ENCODE measurements around the gene ZNF821.

ZNF821 gene

DNA sequence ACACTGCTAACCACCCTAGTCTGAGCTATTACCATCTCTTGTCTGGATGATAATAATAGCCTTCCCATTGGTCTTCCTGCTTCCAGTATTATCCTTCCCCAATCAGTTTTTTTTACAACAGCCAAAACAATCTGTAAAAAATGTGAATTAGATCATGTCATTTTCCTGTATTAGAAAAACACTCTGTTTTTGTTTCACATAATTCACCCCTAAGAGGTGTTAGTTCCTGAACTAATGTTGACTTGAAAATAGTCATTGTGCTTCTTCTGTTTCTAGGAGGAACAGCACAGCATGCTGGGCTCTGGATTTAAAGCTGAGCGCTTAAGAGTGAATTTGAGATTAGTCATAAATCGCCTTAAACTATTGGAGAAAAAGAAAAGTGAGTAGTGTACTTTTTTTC lies 31.4 kb upstream of the ZNF821 start:
- TF ChIP-seq GATA2 (IDR thresholded peaks at IDR 0.05; ENCODE audit: low read depth, low read length) (no peak), GATA3 (IDR thresholded peaks at IDR 0.05; ENCODE audit: low read depth, low read length) (no peak)

DNA sequence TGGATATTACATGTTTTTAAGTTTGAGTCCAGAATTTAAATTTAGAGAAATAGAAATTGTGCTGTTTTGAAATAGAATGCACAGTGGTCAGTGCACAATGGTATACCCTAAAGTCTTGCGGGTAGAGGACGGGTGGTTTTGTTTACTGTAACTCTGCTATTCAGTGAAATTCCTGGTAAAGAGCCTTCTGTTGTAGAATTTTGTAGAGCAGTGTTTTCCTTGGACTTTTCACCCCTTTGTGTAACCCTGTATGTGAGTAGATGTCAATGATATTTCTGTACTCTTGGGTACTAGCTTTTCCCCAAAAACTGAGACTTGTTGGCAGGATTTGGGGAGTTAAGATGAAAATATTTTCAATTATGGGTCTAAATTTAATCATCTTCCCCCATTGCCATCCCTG lies 30.8 kb upstream of the ZNF821 start:
- TF ChIP-seq GATA3 (IDR thresholded peaks at IDR 0.05; ENCODE audit: low read depth, low read length) (no peak), GATA2 (IDR thresholded peaks at IDR 0.05; ENCODE audit: low read depth, low read length) (no peak)

DNA sequence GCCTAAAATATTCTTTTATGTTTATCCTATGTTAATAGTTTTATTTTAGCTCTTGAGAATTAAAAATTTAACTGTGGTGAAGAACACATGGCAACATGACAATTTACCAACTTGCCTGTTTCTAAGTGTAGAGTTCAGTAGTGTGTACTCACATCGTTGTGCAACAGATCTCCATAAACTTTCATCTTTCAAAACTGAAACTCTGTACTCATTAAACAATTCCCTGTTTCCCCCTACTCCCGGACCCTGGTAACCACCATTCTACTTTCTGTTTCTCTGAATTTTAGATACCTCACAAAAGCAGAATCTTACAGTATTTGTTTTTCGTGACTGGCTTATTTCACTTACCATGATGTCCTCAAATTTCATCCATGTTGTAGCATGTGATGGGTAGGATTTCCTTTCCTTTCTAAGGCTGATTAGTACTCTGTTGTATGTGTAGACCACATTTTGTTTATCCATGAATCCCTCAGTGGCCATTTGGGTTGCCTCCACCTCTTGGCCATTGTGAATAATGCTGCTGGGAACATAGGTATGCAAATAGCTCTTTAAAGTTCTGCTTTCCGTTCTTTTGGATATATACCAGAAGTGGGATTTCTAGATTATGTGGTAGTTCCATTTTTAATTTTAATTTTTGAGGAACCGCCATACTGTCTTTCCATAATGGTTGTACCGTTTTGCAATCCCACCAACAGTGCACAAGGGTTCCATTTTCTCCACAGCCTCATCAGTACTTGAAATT lies 28.7 kb upstream of the ZNF821 start:
- TF ChIP-seq GATA2 (IDR thresholded peaks at IDR 0.05; ENCODE audit: low read depth, low read length), result no peak
- TF ChIP-seq GATA3 (IDR thresholded peaks at IDR 0.05; ENCODE audit: low read depth, low read length), result no peak

DNA sequence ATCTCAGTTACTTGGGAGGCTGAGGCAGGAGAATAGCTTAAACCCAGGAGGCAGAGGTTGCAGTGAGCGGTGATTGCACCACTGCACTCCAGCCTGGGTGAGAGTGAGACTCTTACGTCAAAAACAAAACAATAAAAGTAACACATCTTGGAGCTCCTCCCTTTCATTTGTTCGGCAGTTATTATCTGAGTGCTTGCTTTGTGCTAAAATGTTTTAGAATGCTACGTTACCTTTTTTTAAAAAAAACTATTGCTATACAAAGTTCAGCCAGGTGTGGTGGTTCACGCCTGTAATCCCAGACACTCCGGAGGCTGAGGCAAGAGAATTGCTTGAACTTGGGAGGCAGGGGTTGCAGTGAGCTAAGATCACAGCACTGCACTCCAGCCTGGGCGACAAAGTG lies 27.1 kb upstream of the ZNF821 start:
- no peak for TF ChIP-seq GATA3 (IDR thresholded peaks at IDR 0.05; ENCODE audit: low read depth, low read length)
- TF ChIP-seq GATA2 (IDR thresholded peaks at IDR 0.05; ENCODE audit: low read depth, low read length), result no peak

DNA sequence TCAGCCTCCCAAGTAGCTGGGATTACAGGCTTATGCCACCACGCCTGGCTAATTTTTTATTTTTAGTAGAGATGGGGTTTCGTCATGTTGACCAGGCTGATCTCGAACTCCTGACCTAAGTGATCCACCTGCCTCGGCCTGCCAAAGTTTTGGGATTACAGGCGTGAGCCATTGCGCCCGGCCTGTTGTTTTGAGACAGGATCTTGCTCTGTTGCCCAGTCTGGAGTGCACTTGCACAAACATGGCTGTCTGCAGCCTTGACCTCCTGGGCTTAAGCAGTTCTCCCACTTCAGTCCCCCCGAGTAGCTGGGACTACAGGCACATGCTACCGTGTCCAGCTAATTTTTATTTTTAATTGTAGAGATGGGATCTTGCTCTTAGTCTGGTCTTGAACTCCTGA lies 20.3 kb upstream of the ZNF821 start:
- no peak for TF ChIP-seq GATA2 (IDR thresholded peaks at IDR 0.05; ENCODE audit: low read depth, low read length)

DNA sequence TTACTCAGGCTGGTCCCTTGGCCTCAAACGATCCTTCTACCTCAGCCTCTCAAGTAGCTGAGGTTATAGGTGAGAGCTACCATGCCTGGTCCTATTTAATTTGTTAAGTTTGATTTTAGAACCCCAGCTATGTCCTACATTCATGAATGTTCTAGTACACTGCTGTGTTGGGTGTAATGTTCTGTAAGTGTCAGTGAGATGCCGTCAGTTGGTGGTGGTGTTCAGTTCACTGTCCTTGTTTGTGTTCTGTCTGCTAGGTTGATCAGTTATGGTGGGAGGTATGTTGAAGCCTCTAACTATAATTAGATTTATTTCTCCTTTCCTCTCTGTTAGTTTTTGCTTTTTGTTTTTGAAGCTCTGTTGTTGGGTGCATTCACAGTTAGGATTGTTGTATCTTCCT lies 19.6 kb upstream of the ZNF821 start:
- TF ChIP-seq GATA2 (IDR thresholded peaks at IDR 0.05; ENCODE audit: low read depth, low read length) (no peak), GATA3 (IDR thresholded peaks at IDR 0.05; ENCODE audit: low read depth, low read length) (no peak)

DNA sequence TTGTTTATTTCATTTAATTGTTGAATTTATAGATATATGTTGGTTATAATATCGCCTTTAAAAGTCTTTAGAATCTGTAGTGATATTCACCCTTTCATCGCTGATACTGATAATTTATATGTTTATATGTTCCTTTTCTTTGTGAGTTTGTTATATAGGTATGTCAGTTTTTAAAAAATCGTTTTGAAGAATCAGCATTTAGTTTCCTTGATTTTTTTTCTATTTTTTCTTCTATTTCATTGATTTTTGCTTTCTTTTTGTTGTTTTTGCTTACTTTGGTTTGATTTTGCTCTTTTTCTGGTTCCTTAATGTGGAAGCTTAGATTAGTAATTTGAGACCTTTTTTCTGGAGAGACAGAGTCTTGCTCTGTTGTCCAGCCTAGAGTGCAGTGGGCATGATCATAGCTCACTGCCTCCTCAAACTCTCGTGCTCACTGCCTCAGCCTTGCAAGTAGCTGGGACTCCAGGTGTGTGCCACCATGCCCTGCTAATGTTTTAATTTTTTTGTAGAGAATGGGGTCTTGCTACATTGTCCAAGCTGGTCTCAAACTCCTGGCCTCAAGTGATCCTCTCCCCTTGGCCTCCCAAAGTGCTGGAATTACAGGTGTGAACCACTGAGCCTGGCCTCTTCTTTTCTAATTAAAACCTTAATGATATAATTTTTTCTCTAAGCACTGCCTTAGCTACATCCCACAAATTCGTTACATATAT lies 18.8 kb upstream of the ZNF821 start:
- TF ChIP-seq GATA3 (IDR thresholded peaks at IDR 0.05; ENCODE audit: low read depth, low read length), result no peak
- no peak for TF ChIP-seq GATA2 (IDR thresholded peaks at IDR 0.05; ENCODE audit: low read depth, low read length)

DNA sequence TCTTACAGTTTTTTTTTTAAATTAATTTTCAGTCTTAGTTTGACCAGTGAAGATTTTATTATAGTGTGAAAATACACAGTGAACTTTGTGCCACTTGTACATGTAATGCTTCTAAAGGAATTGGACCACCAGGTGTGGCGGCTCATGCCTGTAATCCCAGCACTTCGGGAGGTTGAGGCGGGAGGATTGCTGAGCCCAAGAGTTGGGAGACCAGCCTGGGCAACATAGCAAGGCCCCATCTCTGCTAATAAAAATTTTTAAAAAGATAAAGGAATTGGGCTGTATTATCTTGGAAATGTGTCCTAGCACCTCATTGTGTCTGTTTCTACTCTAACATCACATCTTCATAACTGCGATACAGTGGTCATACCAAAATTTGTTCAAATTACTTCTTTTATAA lies 15.2 kb upstream of the ZNF821 start:
- TF ChIP-seq GATA2 (IDR thresholded peaks at IDR 0.05; ENCODE audit: low read depth, low read length) (no peak), GATA3 (IDR thresholded peaks at IDR 0.05; ENCODE audit: low read depth, low read length) (no peak)

DNA sequence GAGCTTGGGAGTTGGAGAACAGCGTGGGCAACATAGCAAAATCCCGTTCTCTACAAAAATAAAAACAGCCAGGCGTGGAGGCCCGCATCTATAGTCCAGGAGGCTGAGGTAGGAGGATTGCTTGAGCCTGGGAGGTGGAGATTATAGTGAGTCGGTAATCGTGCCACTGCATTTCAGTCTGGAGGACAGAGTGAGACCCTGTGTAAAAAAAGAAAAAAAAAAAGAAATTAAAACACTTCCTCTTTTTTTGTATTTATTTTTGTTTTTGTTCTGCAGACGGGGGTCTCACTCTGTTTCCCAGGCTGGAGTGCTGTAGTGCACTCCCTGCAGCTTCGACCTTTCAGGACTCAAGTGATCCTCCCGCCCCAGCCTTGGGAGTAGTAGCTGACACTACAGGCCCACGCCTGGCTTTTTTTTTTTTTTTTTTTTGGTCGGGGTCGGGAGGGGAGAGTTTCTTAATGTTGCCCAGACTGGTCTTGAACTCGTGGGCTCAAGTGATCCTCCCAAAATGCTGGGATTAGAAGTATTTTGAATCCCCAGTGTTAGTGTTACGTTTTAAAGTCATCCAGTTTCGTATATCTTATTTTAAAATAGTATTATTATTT lies 12.9 kb upstream of the ZNF821 start:
- TF ChIP-seq GATA2 (IDR thresholded peaks at IDR 0.05; ENCODE audit: low read depth, low read length), result no peak
- no peak for TF ChIP-seq GATA3 (IDR thresholded peaks at IDR 0.05; ENCODE audit: low read depth, low read length)

DNA sequence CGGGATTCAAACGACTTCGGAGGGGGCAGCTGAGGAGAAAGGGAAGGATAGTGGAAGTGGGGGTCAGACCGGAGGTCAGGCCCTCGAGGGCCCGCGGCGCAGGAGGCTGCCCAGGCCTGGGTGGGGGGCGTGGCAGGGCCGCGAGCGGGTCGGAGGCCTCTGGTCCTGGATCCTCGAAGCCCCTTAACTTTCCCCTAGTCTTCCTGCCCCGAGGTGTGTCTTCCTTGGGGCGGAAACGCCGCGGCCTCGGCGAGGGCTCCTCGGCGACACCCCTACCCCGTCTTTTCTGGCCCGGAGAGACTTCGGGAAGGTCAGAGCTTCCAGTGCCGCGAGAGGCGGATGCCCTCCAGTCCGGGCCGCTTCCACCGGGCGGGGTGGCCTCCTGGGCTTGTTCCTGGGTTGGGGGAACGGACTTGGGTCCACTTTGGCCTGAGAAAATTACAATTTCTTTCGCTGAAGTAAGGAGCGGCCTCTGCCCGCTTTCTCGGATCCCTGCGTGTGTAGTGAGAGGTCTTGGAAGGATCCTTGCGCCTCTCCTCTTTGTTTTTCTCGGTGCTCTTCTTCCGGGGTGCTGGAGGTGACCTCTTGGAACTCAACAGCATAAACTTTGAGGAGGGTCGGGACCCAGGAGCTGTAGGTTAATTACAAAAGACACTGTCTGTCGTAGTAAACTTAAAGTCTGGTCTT lies 11.8 kb upstream of the ZNF821 start:
- TF ChIP-seq GATA2 (IDR thresholded peaks at IDR 0.05; ENCODE audit: low read depth, low read length) (no peak), GATA3 (IDR thresholded peaks at IDR 0.05; ENCODE audit: low read depth, low read length) (no peak)

DNA sequence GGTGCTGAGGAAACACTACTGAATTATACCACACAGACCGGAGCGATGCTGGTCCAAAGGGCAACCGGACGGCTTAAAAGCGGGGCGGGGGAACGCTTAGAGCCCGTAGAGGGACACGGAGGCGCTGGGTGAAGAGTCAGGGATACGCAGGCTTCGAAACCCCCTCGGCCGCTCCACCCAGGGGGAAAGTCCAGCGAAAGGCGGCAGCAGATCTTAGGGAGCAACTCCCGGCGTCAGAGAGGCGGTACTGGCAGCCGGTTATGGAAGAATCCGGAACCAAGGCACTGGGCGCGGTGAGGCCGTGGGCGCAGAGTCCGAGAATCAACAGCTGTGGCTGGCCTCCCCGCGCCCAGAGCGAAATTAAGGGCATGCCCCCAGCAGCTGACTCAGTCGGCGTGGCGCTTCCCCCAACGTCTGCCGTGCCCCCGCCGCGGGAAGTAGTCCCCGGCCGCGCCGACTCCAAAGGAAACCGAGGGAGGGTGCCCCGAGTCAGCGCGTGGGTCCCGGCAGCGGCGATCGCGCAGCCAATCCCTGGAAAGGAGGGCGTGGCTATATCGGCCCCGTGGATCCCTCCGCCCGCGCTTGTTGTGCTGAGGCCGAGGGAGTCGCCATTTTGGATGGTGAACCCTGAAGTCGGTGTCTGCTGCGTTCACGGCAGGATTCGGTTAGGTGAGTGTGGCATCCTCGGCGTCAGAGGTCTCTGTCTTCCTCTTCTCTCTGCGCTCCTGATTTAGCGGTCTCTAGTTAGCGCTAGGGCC lies 11.1 kb upstream of the ZNF821 start, which contains the start of gene IST1:
Gene IST1, plus strand, starts transcription at position 611 of the 758 bp plus-strand sequence. CDS start 20,110 bp downstream, outside the sequence.
- TF ChIP-seq GATA3 (IDR thresholded peaks at IDR 0.05; ENCODE audit: low read depth, low read length), result no peak
- no peak for TF ChIP-seq GATA2 (IDR thresholded peaks at IDR 0.05; ENCODE audit: low read depth, low read length)

DNA sequence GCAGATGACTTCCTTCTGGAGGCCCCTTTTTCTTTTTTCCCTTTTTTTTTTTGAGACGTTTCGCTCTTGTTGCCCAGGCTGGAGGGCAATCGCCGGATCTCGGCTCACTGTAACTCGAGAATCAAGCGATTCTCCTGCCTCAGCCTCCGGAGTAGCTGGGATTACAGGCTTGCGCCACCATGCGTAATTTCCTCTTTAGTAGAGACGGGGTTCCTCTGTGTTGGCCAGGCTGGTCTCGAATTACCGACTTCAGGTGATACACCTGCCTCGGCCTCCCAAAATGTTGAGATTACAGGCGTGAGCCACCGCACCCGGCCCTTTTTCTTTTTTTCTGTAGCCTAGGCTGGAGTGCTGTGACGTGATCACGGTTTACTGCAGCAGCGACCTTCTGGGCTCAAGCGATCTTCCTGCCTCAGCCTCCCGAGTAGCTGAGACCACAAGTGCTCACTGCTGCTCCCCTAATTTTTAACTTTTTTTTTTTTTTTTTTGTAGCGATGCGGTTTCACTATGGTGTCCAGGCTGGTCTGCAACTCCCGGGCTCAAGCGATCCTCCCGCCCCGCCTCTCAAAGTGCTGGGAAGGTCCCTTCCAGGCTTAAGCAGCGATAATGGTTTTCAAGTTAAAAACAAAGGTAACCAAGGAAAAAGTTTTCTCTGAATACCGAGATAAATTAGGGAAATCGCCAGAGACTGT lies 10.4 kb upstream of the ZNF821 start:
- TF ChIP-seq GATA2 (IDR thresholded peaks at IDR 0.05; ENCODE audit: low read depth, low read length), result no peak
- no peak for TF ChIP-seq GATA3 (IDR thresholded peaks at IDR 0.05; ENCODE audit: low read depth, low read length)

DNA sequence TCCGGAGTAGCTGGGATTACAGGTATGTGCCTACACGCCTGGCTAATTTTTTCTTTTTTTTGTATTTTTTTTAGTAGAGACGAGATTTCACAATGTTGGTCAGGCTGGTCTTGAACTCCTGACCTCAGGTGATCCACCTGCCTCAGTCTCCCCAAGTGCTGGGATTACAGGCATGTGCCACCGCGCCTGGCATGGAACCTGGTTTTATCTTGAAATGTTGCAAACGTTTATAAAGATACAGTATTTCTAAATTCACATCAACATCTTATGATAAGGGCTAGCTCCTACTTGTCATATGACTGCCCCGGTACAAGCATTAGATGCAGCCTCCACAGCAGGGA lies 9.9 kb upstream of the ZNF821 start:
- TF ChIP-seq GATA3 (IDR thresholded peaks at IDR 0.05; ENCODE audit: low read depth, low read length) (no peak), GATA2 (IDR thresholded peaks at IDR 0.05; ENCODE audit: low read depth, low read length) (no peak)

Measured in SH-SY5Y (cell line).